KMS-11 (cell line): ENCODE measurements around the gene SPATA19.

ENCODE experiments used
- H2AFZ ChIP-seq: fragments of 200-600 bp; sonication (generic); 2 replicates; pipeline ENCODE4 v1.6.1; 2016; ENCODE audit warnings: antibody characterized with exemption, mixed run types, low read depth
- H3K27ac ChIP-seq: fragments of 200-600 bp; sonication (generic); 2 replicates; pipeline ENCODE4 v1.6.1; 2016; ENCODE audit warnings: mild to moderate bottlenecking, mixed run types
- H3K27me3 ChIP-seq: fragments of 200-600 bp; sonication (generic); 2 replicates; pipeline ENCODE4 v1.6.1; 2017; ENCODE audit warnings: mild to moderate bottlenecking, low read depth, mixed run types, moderate library complexity; ENCODE audit not compliant: insufficient read depth
- H3K36me3 ChIP-seq: fragments of 200-600 bp; sonication (generic); 2 replicates; pipeline ENCODE4 v1.6.1; 2017; ENCODE audit warnings: mild to moderate bottlenecking, mixed run types; ENCODE audit not compliant: insufficient read depth
- H3K4me1 ChIP-seq: fragments of 200-600 bp; sonication (generic); 2 replicates; pipeline ENCODE4 v1.6.1; 2016; ENCODE audit warnings: mild to moderate bottlenecking, low read depth, mixed run types; ENCODE audit not compliant: poor library complexity, severe bottlenecking
- H3K4me2 ChIP-seq: fragments of 200-600 bp; sonication (generic); 2 replicates; pipeline ENCODE4 v1.7.0; 2016; ENCODE audit warnings: mild to moderate bottlenecking, mixed run types
- H3K4me3 ChIP-seq: fragments of 200-600 bp; sonication (generic); IDR thresholded peaks from 2 replicates; pipeline ENCODE4 v1.6.1; 2017; ENCODE audit warnings: low read depth, low read length, mixed read lengths; ENCODE audit not compliant: insufficient read depth
- H3K79me2 ChIP-seq: fragments of 200-600 bp; sonication (generic); 2 replicates; pipeline ENCODE4 v1.6.1; 2016; ENCODE audit warnings: low read depth, mixed run types; ENCODE audit not compliant: insufficient read depth
- H3K9ac ChIP-seq: fragments of 200-600 bp; sonication (generic); 2 replicates; pipeline ENCODE4 v1.6.1; 2016; ENCODE audit warnings: mild to moderate bottlenecking, mixed run types
- H4K20me1 ChIP-seq: fragments of 200-600 bp; sonication (generic); 2 replicates; pipeline ENCODE4 v1.6.1; 2016; ENCODE audit warnings: mild to moderate bottlenecking, mixed run types; ENCODE audit not compliant: insufficient read depth
- CTCF ChIP-seq: fragments of 200-600 bp; sonication (generic); conservative IDR thresholded peaks from 2 replicates; pipeline ENCODE4 v1.6.1; 2017; ENCODE audit warnings: low read depth, mild to moderate bottlenecking, antibody characterized with exemption, low read length, moderate library complexity, mixed read lengths

SPATA19 gene

GRCh38 chr11:133886029-133886428 is 40.7 kb upstream of the SPATA19 start:
- no peaks in the 10 kb centered on the region for H3K27me3 ChIP-seq
- no peak overlapping the region for H3K9ac ChIP-seq
- H4K20me1 ChIP-seq, result no peaks in the 10 kb centered on the region
- TF ChIP-seq CTCF, result no peak
- H2AFZ ChIP-seq, result no peak overlapping the region
- H3K79me2 ChIP-seq, result no peaks in the 10 kb centered on the region
- no peak overlapping the region for H3K4me3 ChIP-seq
- H3K4me1 ChIP-seq, result no peaks in the 10 kb centered on the region
- no peak overlapping the region for H3K4me2 ChIP-seq
- no peak overlapping the region for H3K27ac ChIP-seq
- H3K36me3 ChIP-seq, result no peaks in the 10 kb centered on the region

DNA sequence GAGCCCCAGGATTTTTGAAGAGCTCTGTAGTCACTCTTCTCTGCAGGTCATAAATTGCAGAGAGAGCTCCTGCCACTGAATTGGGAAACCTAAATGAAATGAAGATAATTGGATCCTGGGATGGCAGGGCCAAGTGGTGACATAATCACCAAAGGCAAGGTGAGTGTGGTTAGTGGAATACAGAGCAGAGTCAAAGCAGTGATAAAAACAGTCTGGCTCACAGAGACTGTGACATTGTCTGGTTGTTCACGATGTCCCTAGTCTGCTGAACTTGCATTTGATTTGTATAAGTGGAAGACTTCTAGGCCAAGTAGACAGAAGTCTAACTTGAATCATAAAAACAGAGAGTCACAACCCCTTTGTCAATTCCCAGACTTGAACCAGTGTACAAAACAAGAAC is 26.8 kb upstream of the SPATA19 start:
- Histone ChIP-seq H3K36me3 (no peaks in the 10 kb centered on the region), H3K79me2 (no peaks in the 10 kb centered on the region), H2AFZ (no peak overlapping the region)

DNA sequence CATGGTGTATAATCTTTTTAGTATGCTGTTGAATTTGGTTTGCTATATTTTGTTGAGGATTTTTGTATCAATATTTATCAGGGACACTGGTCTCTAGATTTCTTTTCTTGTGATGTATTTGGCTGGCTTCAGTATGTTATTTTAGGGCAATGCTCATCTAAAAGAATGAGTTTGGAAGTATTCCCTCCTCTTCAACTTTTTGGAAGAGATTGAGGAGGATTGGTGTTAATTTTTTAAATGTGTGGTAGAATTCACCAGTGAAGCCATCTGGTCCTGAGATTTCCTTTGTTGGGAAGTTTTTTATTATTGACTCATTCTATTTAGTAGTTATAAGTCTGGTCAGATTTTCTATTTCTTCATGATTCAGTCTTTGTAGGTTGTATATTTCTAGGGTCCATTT is 22.1 kb upstream of the SPATA19 start:
- Histone ChIP-seq H3K36me3 (no peaks in the 10 kb centered on the region), H3K9ac (no peak overlapping the region), H4K20me1 (no peaks in the 10 kb centered on the region), H2AFZ (no peak overlapping the region), H3K79me2 (no peaks in the 10 kb centered on the region), H3K4me1 (no peaks in the 10 kb centered on the region), H3K4me3 (no peak overlapping the region), H3K4me2 (no peak overlapping the region), H3K27ac (no peak overlapping the region), H3K27me3 (no peaks in the 10 kb centered on the region)
- TF ChIP-seq CTCF, result no peak

More for the DNA sequence above, 26.8 kb upstream of the SPATA19 start:
- no peak overlapping the region for H3K4me2 ChIP-seq
- no peaks in the 10 kb centered on the region for H4K20me1 ChIP-seq
- no peaks in the 10 kb centered on the region for H3K27me3 ChIP-seq
- no peak for TF ChIP-seq CTCF
- H3K4me3 ChIP-seq, result no peak overlapping the region
- no peaks in the 10 kb centered on the region for H3K4me1 ChIP-seq
- no peak overlapping the region for H3K27ac ChIP-seq
- no peak overlapping the region for H3K9ac ChIP-seq

DNA sequence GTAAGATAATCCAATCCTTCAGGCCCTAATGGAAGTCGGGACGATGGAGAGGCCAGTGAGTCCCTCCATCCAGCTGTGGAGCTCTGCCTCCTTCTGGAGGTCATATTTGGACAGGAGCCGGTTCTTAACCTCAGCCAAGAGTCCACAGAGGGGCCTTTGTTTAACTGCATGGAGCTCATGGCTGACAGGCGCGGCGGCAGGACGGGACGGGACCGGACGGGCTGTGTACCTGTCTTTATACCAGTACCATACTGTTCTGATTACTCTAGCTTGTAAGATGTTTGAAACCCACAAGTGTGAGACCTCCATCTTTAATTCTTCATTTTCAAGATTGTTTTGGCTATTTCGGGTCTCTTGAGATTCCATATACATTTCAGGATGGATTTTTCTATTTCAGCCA is 20.2 kb upstream of the SPATA19 start:
- Histone ChIP-seq H2AFZ (no peak overlapping the region), H3K36me3 (no peaks in the 10 kb centered on the region), H3K4me3 (no peak overlapping the region), H3K27ac (no peak overlapping the region), H3K4me2 (no peak overlapping the region), H4K20me1 (no peaks in the 10 kb centered on the region), H3K27me3 (no peaks in the 10 kb centered on the region), H3K79me2 (no peaks in the 10 kb centered on the region), H3K9ac (no peak overlapping the region), H3K4me1 (no peaks in the 10 kb centered on the region)
- TF ChIP-seq CTCF, result no peak

GRCh38 chr11:133864756-133865155 is 19.4 kb upstream of the SPATA19 start:
- H4K20me1 ChIP-seq, result no peaks in the 10 kb centered on the region
- H3K27ac ChIP-seq, result no peak overlapping the region
- H3K4me3 ChIP-seq, result no peak overlapping the region
- no peaks in the 10 kb centered on the region for H3K4me1 ChIP-seq
- no peak overlapping the region for H3K9ac ChIP-seq
- H3K4me2 ChIP-seq, result no peak overlapping the region
- no peaks in the 10 kb centered on the region for H3K36me3 ChIP-seq
- no peak overlapping the region for H2AFZ ChIP-seq
- no peak for TF ChIP-seq CTCF
- H3K27me3 ChIP-seq, result no peaks in the 10 kb centered on the region
- H3K79me2 ChIP-seq, result no peaks in the 10 kb centered on the region
